Measurements from ENCODE around the gene IRF1.
"Not testable (repeated sequence)": the region's sequence is repeated elsewhere in the genome, so short reads cannot be mapped to it uniquely, and the experiment has no call there.

The IRF1 gene

GRCh38 chr5:132445640-132445923 is 45.0 kb downstream of the IRF1 start:
- no peak for DNase-seq (ENCODE audit: low spot score)
- no peak for TF ChIP-seq CTCF (IDR thresholded peaks at IDR 0.05; ENCODE audit: extremely low read depth, missing control alignments)

- DNase-seq (ENCODE audit: low spot score) = no peak
- no peak for TF ChIP-seq CTCF (IDR thresholded peaks at IDR 0.05; ENCODE audit: extremely low read depth, missing control alignments)
Observed at GRCh38 chr5:132444841-132445639, 45.5 kb downstream of the IRF1 start.

GRCh38 chr5:132444061-132444460 is 46.5 kb downstream of the IRF1 start:
- TF ChIP-seq CTCF (IDR thresholded peaks at IDR 0.05; ENCODE audit: extremely low read depth, missing control alignments) = no peak
- no peak for DNase-seq (ENCODE audit: low spot score)

GRCh38 chr5:132439521-132440089 is 51.0 kb downstream of the IRF1 start:
- no peak for TF ChIP-seq CTCF (IDR thresholded peaks at IDR 0.05; ENCODE audit: extremely low read depth, missing control alignments)
- DNase-seq (ENCODE audit: low spot score) = no peak

GRCh38 chr5:132438917-132439316 is 51.7 kb downstream of the IRF1 start:
- no peak for DNase-seq (ENCODE audit: low spot score)
- no peak for TF ChIP-seq CTCF (IDR thresholded peaks at IDR 0.05; ENCODE audit: extremely low read depth, missing control alignments)

- DNase-seq (ENCODE audit: low spot score) = not testable (repeated sequence)
Observed at GRCh38 chr5:132438267-132438645, 52.3 kb downstream of the IRF1 start.

- peak; percentile 78 for DNase-seq (ENCODE audit: low spot score)
- no peak for TF ChIP-seq CTCF (IDR thresholded peaks at IDR 0.05; ENCODE audit: extremely low read depth, missing control alignments)
Observed at GRCh38 chr5:132437604-132438266, 52.8 kb downstream of the IRF1 start.

Measured in GM20000 (cell line).